ENCODE measurements around the gene NFIC.

The NFIC gene

DNA sequence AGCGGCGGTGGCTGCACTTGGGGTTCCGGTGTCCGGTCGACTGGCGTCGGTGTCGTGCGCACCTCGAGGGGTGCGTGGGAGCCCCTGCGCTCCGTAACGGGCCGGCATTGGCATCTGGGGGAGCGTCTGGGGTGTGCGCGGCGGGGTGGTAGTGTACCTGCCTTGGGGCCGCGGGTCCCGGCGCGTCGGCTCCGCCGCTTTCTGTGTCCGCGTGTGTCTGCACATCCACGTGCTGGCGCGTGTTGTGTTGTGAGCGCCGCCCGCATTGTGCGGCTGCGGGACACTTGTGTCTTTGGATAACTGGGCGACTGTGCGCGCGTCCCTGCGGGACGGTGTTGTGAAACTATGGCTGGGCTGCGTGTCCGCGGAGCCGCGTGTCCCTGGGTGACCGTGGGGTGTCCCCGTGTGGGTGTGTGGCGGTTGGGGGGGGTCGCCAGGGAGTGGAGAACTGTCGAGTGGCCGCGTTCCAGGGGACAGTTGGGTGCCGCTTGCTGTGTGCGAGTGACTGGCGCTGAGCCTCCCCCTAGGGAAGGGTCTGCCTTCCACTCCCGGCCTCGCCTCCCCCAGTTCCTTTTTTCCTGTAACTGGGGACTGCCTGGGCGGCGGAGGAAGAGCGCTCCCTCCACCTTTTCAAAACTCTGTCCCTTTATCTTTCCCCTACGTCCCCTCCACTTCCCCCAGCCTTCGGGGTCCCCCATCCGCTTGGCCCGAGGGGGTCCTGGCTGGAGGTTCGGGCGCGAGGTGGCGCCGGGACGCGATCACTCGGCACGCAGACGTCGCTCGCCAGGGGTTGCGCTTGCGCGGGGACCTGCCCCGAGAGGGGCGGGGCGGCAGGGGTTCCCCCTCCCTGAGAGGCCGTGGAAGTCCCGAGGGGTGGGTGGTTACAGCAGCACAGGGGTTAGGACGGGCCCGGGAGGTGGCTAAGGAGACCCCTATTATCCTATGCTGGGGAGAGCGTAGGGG lies 5.7 kb upstream of the NFIC start:
- no peaks in the 10 kb centered on the region for H3K9me3 Mint-ChIP-seq
- H3K36me3 Mint-ChIP-seq (ENCODE audit: low read depth) = no peaks in the 10 kb centered on the region
- H3K4me3 Mint-ChIP-seq = peak overlapping the region; percentile 80
- peaks cover 61% of the 10 kb centered on the region for H3K27me3 Mint-ChIP-seq (ENCODE audit: low read depth)
- peaks cover 27% of the 10 kb centered on the region for H3K4me1 Mint-ChIP-seq (ENCODE audit: low read depth)
- H3K27ac Mint-ChIP-seq = peak overlapping the region; percentile 73

DNA sequence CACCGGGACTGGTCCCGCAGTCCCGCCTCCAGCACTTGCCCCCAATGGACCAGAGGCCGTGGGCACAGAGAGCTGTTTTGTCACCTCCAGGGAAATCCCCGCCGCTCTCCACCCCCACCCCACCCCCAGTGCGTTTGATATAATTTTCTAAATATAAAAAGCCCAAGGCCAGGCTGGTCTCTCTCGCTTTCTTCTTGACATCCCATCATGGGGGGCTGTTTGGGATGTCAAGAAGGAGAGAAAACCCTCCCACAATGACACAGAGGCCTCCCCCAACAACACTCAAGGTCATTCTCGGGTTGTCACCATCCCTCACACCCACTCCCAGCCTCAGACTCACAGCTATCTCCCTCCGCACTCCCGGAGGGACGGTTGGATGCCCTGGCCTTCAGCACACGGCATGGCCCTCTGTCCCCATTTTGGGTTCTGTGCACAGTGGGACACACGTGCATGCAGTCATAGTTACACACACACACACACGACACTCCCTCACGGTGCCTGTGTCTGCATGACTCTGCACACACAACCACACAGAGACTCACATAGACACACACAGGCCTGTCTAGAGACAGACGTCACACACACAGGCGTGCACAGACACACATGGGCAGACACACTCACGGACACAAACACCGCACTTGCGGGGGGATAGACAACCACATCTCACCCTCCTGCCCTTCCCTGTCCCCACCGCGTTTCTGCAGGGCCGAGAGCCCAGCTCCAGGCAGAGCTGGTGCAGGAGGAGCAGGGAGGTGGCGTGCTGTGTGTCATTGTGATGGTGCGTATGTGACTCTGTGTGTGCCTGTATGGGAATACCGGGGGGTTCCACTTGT lies 4.8 kb upstream of the NFIC start:
- Mint-ChIP-seq H3K27ac (peak overlapping the region; percentile 10), H3K4me3 (peak overlapping the region; percentile 80), H3K9me3 (no peaks in the 10 kb centered on the region), H3K27me3 (ENCODE audit: low read depth) (peaks cover 65% of the 10 kb centered on the region), H3K36me3 (ENCODE audit: low read depth) (no peaks in the 10 kb centered on the region), H3K4me1 (ENCODE audit: low read depth) (peaks cover 27% of the 10 kb centered on the region)

DNA sequence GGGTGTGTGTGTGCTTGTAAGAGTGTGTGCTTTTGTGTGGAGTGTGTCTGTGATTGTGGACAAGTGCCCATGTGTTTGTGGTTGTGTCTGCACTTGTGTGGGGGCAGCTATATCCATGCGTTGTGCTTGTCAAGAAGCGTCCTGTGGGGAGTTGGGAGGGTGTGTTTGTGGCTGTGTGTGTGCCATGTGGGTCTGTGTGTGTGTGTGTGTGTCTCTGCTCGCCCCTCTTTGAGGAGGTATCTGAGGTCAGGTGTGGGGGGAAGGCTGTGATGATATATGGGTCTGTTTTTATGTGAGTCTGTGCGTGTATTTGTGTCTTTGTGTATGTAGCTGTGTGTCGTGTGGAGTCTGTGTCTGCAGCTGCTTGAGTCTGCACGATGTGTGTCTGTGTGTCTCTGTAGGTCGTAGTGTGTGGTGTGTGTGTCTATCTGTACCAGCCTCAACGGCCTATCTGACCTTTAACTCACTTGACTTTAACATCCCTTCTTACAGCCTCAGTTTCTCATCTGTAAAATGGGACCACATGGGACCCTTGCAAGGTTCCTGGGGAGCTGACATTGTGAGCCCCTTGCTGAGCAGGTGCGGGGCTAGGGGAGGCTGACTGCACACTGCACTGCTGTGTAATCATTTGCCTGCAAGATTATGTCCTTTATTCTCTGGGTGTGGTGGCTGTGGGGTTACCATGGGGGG lies 4.0 kb upstream of the NFIC start:
- H3K9me3 Mint-ChIP-seq = no peaks in the 10 kb centered on the region
- H3K27me3 Mint-ChIP-seq (ENCODE audit: low read depth) = peaks cover 59% of the 10 kb centered on the region
- peak overlapping the region; percentile 50 for H3K4me3 Mint-ChIP-seq
- peak overlapping the region; percentile 46 for H3K27ac Mint-ChIP-seq
- no peaks in the 10 kb centered on the region for H3K36me3 Mint-ChIP-seq (ENCODE audit: low read depth)
- H3K4me1 Mint-ChIP-seq (ENCODE audit: low read depth) = peaks cover 23% of the 10 kb centered on the region

DNA sequence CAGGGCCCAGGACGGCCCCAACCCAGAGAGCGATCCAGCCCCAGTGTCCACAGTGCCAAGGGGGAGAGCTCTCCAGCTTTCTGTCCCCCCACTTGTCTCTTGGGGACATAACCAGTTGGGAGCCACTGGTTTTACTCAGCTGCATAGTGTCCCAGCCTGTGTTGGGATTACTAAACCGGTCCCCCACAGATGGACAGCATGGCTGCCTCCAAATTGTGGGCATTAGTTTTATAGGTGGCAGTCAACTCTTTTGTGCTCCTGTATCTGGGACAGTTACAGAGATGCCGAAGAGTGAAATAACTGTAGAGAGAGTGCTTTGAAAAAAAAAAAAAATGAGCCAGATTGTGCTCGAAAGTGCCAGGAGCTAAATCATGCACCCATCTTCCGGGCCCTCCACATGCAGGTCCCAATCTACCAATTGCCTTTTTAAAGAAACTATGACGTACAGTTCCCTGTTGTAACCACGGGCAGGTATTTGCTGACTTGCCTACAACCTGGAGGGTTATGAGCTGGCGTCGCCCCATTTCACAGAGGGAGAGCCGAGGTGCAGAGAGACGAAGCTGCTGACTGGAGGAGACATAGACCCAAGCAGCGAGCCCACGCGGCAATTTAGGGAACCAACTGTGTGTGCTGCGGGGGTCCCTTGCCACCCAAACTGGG lies 2.4 kb upstream of the NFIC start:
- Mint-ChIP-seq H3K36me3 (ENCODE audit: low read depth) (no peaks in the 10 kb centered on the region), H3K4me3 (no peak overlapping the region), H3K4me1 (ENCODE audit: low read depth) (peaks cover 20% of the 10 kb centered on the region), H3K27me3 (ENCODE audit: low read depth) (peaks cover 61% of the 10 kb centered on the region), H3K27ac (no peak overlapping the region), H3K9me3 (no peaks in the 10 kb centered on the region)

DNA sequence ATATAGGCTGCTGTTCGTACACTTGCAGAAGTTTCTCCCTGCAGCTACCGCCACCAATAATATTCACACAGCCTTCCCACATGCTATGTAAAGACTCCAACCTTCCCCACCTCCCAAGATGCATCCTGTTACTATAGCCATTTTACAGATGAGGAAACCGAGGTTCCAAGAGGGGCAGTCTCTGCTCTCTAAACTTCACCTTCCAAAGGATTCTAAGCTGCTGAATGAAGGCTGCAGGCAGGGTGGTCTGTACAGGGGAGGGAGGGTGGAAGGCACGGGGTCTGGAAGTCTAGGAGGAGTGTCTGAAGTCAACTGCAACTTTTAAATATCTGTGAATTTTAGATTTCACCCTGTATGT lies 1.9 kb upstream of the NFIC start:
- Mint-ChIP-seq H3K27me3 (ENCODE audit: low read depth) (peaks cover 63% of the 10 kb centered on the region), H3K4me1 (ENCODE audit: low read depth) (peaks cover 22% of the 10 kb centered on the region), H3K27ac (no peak overlapping the region), H3K9me3 (no peaks in the 10 kb centered on the region), H3K4me3 (no peak overlapping the region), H3K36me3 (ENCODE audit: low read depth) (no peaks in the 10 kb centered on the region)

DNA sequence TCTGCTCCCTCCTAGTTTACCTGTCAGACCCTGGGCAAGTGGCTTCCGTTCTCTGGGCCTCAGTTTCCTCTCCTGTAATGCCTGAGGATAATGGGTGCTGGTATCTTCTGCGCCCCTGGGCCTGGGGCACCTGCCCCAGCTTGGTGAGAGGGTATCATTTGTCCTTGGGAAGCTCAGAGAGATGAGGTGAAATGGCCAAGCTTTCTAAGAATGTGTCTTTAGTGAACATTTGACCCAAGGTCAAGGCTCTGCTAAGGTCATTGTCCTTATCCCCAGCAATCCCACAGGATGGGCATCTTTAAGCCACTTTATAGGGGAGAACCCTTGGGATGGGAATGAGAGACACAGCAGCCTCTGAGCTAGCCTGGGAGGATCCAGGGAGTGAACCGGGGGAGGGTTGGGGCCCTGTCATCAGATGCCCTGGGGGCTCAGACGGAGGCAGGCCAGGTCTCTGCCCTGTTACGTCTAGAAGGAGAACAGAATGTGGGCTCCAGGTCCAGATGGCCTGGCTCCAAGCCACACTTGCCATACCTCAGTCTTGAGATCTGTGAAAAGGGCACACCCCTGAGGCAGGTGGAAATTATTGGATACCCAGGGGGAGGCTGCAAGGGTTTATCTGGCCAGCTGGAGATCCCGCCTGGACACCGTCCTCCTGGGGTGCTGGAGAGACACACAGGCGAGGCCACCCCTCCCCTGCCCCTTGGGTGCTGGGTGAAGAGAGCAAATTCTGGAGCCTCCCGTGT lies 1.1 kb upstream of the NFIC start:
- H3K27ac Mint-ChIP-seq = no peak overlapping the region
- peaks cover 22% of the 10 kb centered on the region for H3K4me1 Mint-ChIP-seq (ENCODE audit: low read depth)
- H3K9me3 Mint-ChIP-seq = no peaks in the 10 kb centered on the region
- H3K36me3 Mint-ChIP-seq (ENCODE audit: low read depth) = no peaks in the 10 kb centered on the region
- H3K27me3 Mint-ChIP-seq (ENCODE audit: low read depth) = peaks cover 68% of the 10 kb centered on the region
- peak overlapping the region; percentile 59 for H3K4me3 Mint-ChIP-seq

DNA sequence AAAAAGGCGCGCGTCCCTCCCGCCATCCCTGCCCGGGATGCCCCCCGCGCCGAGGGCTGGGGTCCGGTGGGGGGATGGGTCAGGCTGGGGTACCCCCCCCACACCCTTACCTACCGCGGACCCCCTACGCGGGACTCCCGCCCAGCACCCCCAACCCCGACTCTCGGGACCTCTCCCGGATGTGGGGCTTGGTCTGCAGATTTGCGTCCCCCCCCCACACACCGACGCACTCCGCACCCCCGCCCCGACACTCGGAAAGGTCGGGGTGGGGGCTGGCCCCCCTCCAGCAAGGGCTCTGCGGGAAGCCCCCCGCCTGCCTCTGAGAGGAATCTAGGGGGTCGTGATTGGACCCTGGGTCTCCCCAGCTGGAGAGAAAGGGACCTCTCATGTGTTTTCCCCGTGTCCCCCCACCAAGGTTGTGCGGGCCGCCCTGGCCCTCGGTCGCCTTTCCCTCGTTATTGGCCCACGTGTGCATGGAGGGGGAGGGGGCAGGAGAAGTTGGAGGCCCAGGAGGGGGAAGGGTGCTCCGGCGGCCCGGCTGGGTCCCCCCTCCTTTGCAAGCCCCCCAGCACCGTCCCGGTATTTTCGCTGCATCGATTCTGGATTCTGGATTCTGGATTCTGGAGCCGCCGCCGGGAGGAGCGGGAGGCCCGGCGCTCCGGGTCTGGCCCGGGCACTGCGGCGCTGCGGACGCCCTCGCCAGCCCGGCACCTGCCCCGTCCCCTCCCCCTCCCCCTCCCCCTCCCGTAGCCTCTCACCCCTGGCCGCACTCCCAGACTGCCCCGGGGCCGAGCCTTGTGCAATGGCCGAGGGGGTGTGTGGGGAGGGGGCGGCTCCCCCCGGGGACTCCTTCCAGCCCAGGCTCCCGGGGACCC lies 607 bp downstream of the NFIC start:
- H3K27ac Mint-ChIP-seq = no peak overlapping the region
- no peak overlapping the region for H3K4me3 Mint-ChIP-seq
- H3K9me3 Mint-ChIP-seq = no peaks in the 10 kb centered on the region
- peaks cover 61% of the 10 kb centered on the region for H3K27me3 Mint-ChIP-seq (ENCODE audit: low read depth)
- peaks cover 15% of the 10 kb centered on the region for H3K4me1 Mint-ChIP-seq (ENCODE audit: low read depth)
- no peaks in the 10 kb centered on the region for H3K36me3 Mint-ChIP-seq (ENCODE audit: low read depth)

DNA sequence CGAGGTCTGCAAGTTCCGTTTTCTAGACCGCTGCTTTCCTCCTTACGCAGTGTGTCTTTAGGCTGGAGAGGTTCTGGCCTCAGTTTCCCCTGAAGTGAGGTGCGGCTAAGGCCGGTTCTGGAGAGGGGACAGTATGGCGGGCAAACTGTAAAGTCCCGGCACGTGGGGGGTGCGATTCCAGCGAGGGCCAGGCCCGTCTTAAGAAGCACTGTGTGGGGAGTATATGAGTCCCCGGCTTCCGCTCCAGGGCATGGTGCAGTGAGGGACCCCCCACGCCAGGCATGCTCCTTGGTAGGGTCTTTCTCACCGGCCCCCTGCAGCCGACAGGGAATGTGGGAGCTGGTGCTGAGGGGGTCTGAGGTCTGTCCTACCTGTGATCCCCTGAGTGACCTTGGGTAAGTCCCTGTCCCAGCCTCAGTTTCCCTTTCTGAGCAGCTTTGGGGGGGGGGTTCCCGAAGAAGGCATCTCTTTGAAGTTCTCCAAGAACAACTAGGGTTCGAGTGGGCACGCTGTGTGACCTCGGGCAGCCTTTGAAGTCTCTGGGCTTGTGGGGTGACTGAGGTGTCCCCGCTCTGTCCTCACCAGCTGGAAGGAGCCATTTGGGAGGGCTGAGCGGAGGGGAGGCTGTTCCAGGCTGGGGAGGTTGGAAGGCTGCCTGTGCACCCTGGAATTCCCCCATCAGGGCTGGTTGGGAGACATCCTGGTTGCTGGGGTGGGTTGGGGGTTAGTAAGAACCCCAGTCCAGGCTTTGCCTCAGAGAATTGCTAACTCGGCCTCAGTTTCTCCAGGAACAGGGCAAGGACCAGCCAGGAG lies 1.5 kb downstream of the NFIC start:
- no peak overlapping the region for H3K27ac Mint-ChIP-seq
- peak overlapping the region; percentile 3 for H3K4me3 Mint-ChIP-seq
- H3K4me1 Mint-ChIP-seq (ENCODE audit: low read depth) = peaks cover 11% of the 10 kb centered on the region
- H3K9me3 Mint-ChIP-seq = no peaks in the 10 kb centered on the region
- no peaks in the 10 kb centered on the region for H3K36me3 Mint-ChIP-seq (ENCODE audit: low read depth)
- H3K27me3 Mint-ChIP-seq (ENCODE audit: low read depth) = peaks cover 53% of the 10 kb centered on the region

DNA sequence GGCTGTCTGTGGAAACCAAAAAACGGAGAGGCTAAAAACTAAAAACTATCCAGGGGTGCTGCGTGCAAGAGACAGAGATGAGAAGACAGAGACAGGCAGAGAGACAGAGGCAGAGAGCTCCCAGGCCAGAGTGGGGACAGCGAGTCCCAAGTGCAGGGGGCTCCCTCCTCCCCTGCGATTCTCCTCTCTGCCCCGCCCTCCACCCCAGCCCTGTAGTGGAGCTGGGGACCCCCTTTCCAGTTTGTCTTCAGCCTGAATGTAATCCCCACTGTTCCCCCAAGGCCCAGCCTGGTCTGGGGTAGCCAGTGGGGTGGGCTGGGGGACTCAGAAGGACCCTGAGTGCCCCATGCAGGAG lies 2.0 kb downstream of the NFIC start:
- peak overlapping the region; percentile 3 for H3K4me3 Mint-ChIP-seq
- no peaks in the 10 kb centered on the region for H3K36me3 Mint-ChIP-seq (ENCODE audit: low read depth)
- peaks cover 11% of the 10 kb centered on the region for H3K4me1 Mint-ChIP-seq (ENCODE audit: low read depth)
- peaks cover 51% of the 10 kb centered on the region for H3K27me3 Mint-ChIP-seq (ENCODE audit: low read depth)
- H3K9me3 Mint-ChIP-seq = no peaks in the 10 kb centered on the region
- H3K27ac Mint-ChIP-seq = no peak overlapping the region

DNA sequence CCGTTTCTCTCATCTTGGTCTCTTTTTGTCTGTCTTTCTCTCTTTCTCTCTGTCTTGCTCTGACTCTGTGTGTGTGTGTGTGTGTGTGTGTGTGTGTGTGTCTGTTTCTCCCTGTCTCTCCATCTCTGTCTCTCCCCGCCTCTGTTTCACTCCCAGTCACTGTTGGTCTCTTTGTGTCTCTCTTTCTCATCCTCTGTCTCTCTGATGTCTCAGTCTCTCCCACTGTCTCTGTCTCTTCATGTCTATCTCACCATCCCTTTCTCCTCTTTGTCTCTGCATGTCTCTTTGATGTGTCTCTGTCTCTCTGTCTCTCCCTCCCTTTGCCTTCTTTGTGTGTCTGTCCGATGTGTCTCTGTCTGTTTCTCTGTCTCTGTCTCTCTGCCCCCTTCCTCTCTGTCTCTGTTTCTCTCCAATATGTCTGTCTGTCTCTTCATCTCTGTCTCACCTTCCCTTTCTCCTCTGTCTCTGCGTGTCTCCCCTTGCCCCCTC lies 2.5 kb downstream of the NFIC start:
- peaks cover 50% of the 10 kb centered on the region for H3K27me3 Mint-ChIP-seq (ENCODE audit: low read depth)
- H3K27ac Mint-ChIP-seq = peak overlapping the region; percentile 34
- H3K4me1 Mint-ChIP-seq (ENCODE audit: low read depth) = peaks cover 11% of the 10 kb centered on the region
- no peaks in the 10 kb centered on the region for H3K36me3 Mint-ChIP-seq (ENCODE audit: low read depth)
- no peaks in the 10 kb centered on the region for H3K9me3 Mint-ChIP-seq
- H3K4me3 Mint-ChIP-seq = peak overlapping the region; percentile 20

DNA sequence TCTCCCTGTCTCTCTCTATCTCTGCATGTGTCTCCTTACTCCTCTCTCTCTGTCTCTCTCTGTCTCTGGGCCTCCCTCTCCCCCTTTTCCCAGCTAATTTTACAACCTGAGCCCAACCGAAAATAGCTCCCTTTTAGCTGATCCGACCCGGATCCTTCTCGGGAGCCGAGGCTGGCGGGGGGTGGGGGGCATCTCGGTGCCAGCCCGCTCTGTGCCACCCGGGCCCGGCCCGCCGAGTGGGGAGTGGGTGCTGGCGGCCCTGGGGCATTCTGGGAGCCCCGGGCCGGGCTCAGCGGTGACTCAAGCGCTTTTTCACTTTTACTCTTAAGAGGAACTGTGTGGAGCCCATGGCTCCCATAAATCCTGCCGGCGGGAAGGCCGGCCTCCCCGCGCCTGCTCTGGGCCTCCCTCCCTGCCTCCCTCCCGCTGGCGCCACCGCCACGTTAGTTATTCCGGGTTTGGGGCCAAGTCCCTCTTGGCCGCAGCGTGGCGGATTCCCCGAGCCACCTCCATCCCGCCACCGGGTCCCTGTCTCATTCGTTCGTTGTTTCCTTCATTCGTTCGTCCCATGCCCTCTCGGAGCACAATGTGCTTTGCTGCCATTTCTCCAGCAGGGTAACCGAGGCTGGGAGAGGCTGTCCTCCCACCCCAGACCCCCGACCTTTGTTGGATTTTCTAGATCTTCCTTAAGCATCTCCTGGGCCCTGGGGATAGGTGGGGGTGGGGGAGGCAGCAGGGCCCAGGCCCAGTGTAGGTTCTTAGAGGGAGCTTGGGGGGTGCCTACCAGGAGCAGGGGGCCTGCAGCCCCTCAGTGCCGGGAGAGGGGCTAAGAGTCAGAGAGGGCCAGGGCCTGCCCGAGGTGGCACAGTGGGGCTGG lies 3.2 kb downstream of the NFIC start:
- no peaks in the 10 kb centered on the region for H3K36me3 Mint-ChIP-seq (ENCODE audit: low read depth)
- no peak overlapping the region for H3K4me3 Mint-ChIP-seq
- no peak overlapping the region for H3K27ac Mint-ChIP-seq
- H3K9me3 Mint-ChIP-seq = no peaks in the 10 kb centered on the region
- H3K27me3 Mint-ChIP-seq (ENCODE audit: low read depth) = peaks cover 43% of the 10 kb centered on the region
- peaks cover 11% of the 10 kb centered on the region for H3K4me1 Mint-ChIP-seq (ENCODE audit: low read depth)
